ENCODE measurements around the gene HNMT.

DNA sequence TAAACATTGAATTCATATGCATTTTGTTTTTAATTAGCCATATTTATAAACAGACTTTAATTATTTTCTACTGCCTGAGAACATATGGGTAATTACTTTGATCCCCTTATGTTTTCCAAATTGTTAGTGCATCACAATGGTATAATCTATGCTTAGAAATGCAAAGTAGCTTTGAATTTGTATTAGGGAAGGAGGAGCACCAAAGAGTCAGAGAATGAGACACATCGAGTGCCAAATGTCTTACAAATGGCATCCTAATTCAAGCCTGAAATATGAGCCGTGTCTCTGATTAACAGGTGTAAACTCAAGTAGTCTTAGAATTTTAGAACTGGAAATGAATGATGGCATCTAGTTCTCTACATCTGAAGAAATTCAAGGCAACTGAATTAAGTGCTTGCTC lies 8.7 kb upstream of the HNMT start:
- TF ChIP-seq, protein P1, sequence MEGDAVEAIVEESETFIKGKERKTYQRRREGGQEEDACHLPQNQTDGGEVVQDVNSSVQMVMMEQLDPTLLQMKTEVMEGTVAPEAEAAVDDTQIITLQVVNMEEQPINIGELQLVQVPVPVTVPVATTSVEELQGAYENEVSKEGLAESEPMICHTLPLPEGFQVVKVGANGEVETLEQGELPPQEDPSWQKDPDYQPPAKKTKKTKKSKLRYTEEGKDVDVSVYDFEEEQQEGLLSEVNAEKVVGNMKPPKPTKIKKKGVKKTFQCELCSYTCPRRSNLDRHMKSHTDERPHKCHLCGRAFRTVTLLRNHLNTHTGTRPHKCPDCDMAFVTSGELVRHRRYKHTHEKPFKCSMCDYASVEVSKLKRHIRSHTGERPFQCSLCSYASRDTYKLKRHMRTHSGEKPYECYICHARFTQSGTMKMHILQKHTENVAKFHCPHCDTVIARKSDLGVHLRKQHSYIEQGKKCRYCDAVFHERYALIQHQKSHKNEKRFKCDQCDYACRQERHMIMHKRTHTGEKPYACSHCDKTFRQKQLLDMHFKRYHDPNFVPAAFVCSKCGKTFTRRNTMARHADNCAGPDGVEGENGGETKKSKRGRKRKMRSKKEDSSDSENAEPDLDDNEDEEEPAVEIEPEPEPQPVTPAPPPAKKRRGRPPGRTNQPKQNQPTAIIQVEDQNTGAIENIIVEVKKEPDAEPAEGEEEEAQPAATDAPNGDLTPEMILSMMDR (IDR thresholded peaks at IDR 0.05) = no peak
- TF ChIP-seq SIN3A (IDR thresholded peaks at IDR 0.05; ENCODE audit: borderline replicate concordance, insufficient read depth, low read depth, low read length) = no peak
- no peak for TF ChIP-seq POLR2AphosphoS5 (IDR thresholded peaks at IDR 0.05; ENCODE audit: low read depth, low read length)
- TF ChIP-seq, protein P2, sequence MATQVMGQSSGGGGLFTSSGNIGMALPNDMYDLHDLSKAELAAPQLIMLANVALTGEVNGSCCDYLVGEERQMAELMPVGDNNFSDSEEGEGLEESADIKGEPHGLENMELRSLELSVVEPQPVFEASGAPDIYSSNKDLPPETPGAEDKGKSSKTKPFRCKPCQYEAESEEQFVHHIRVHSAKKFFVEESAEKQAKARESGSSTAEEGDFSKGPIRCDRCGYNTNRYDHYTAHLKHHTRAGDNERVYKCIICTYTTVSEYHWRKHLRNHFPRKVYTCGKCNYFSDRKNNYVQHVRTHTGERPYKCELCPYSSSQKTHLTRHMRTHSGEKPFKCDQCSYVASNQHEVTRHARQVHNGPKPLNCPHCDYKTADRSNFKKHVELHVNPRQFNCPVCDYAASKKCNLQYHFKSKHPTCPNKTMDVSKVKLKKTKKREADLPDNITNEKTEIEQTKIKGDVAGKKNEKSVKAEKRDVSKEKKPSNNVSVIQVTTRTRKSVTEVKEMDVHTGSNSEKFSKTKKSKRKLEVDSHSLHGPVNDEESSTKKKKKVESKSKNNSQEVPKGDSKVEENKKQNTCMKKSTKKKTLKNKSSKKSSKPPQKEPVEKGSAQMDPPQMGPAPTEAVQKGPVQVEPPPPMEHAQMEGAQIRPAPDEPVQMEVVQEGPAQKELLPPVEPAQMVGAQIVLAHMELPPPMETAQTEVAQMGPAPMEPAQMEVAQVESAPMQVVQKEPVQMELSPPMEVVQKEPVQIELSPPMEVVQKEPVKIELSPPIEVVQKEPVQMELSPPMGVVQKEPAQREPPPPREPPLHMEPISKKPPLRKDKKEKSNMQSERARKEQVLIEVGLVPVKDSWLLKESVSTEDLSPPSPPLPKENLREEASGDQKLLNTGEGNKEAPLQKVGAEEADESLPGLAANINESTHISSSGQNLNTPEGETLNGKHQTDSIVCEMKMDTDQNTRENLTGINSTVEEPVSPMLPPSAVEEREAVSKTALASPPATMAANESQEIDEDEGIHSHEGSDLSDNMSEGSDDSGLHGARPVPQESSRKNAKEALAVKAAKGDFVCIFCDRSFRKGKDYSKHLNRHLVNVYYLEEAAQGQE (IDR thresholded peaks at IDR 0.05; ENCODE audit: insufficient read depth in 1 of 2, low read depth in 2 of 2, low read length in 1 of 2) = no peak
- no peak for TF ChIP-seq TCF7L2 (IDR thresholded peaks at IDR 0.05; ENCODE audit: low read depth, low read length)
